ENCODE data around the gene LMTK3.
"Not testable (repeated sequence)": the region's sequence is repeated elsewhere in the genome, so short reads cannot be mapped to it uniquely, and the experiment has no call there.

Gene LMTK3

DNA sequence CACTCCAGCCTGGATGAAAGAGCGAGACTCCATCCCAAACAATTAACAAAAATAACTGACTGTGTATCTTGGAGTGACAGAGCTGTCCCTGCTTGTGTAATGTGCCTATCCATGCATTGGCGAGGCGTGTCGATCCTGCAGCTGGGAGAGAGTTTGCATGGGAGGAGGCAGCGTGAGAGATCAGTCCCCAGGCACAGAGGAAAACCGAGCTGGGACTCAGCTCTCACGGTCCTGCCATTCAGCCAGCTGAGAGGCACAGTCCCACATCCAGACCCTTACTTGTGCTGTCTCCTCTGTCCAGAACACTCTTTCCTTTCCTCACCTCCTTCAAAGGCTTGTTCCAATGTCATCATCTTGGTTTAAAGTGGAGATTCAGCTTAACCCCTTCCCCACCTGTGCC is 28.5 kb upstream of the LMTK3 start:
- no peak for DNase-seq

DNA sequence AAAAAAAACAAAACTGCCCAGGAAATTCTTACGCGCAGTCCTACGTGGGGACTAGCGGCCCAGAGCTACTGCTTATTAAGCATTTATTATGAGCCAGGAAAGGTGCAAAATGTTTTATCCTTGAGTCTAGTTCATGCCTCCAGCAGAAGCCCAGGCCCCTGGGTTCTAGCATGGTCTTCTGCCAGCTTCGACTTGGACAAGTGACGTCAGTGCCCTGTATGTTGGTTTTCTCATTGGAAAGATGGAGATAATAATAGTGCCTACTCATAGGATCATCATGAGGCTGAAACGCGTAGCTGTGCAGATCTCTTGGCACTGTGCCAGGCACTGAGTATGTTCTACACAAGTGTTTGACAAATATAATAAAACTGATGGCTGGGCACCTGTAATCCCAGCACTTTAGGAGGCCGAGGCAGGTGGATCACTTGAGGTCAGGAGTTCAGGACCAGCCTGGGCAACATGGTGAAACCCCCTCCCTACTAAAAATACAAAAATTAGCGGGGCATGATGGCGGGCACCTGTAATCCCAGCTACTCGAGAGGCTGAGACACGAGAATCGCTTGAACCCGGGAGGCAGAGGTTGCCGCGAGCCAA is 28.0 kb upstream of the LMTK3 start:
- DNase-seq = no peak

DNA sequence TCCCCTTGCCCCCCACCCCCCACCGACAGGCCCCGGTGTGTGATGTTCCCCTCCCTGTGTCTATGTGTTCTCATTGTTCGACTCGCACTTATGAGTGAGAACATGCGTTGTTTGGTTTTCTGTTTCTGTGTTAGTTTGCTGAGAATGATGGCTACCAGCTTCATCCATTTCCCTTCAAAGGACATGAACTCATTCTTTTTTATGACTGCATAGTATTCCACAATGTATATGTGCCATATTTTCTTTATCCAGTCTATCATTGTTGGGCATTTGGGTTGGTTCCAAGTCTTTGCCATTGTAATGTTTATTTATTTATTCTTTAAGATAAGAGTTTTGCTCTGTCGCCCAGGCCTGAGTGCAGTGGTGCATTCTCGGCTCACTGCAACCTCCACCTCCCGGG is 26.4 kb upstream of the LMTK3 start:
- not testable (repeated sequence) for DNase-seq

DNA sequence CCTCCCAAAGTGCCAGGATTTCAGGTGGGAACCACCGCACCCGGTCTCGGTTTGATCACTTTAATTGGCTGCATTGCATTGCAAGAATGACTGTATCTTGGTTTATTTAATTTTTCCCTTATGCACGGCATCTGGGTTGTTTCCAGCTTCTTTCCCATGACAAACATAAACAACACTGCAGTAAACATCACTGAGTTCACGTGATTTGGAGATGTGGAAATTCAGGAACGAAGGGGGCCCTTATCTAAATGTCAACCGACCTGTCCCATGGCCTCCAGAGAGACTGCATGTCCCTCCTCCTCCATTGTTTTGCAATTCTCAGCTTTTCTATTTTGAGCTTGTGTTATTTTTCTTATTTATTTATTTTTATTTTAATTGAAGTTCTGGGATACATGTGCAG is 25.9 kb upstream of the LMTK3 start:
- no peak for DNase-seq

DNA sequence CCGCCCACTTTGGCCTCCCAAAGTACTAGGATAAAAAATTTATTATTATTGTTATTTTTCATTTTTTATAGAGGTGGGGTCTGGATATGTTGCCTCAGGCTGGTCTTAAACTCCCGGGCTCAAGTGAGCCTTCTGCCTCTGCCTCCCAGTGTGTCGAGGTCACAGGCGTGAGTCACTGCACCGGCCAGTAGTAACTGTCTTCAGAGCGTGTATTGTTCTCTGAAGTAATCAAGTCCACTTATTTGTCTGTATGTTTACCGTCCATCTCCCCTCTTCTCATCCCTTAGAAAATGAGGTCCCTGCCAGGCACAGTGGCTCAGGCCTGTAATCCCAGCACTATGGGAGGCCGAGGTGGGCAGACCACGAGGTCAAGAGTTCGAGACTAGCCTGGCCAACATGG is 22.1 kb upstream of the LMTK3 start:
- DNase-seq = no peak

DNA sequence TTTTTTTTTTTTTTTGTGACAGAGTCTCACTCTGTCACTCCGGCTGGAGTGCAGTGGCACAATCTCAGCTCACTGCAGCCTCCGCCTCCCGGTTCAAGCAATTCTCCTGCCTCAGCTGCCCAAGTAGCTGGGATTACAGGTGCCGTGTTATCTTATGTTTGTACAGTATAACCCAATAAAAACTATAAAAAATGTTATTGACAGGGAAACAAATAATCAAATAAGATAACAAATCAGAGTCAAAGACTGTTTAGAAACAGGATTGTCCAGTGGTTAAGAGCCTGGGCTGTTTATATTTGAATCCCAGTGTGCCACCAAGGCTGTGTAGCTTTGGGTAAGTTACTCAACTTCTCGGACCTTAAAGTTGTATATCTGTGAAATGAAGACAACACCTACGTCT is 19.1 kb upstream of the LMTK3 start:
- DNase-seq = no peak

DNA sequence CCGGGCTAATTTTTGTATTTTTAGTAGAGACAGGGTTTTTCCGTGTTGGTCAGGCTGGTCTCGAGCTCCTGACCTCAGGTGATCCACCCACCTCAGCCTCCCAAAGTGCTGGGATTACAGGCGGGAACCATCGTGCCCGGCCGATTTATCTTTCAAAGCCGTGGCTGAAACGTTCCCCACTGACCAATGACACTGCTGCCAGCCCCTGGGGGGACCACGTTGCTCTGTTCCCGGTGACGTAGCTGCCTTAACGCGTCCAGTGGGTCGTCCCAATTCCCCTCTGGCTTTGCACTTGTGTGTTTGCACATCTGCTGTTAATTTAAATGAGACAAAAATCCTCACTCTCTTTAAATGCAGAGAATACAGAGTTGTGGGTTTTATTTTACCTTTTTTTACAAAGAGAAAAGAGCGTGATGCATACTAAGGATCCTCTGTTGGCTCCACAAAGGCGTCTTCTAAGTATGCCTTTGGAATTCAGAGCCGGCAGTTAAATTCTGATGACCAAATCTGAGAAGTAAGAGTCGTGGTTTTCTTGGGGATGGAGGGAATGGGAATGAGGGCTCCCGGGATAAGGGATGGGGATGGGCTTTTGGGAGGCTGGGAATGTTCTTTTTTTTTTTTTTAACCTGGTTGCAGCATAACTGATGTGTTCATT is 18.6 kb upstream of the LMTK3 start:
- DNase-seq = no peak

DNA sequence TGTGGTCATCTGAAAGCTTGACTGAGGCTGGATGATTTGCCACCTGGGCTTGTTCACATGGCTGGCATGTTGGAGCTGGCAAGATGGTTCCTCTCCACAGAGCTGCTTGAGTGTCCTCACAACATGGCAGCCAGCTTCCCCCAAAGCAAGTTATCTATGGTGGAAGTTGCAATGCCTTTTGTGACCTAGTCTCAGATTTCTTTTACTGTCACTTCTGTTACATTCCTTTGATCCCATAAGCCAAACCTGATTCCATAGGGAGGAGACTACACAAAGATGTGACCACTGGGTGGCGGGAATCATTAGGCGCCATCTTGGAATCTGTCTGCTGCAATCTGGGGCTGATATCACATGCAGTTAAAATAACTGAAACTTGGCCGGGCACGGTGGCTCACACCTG is 17.5 kb upstream of the LMTK3 start:
- no peak for DNase-seq

DNA sequence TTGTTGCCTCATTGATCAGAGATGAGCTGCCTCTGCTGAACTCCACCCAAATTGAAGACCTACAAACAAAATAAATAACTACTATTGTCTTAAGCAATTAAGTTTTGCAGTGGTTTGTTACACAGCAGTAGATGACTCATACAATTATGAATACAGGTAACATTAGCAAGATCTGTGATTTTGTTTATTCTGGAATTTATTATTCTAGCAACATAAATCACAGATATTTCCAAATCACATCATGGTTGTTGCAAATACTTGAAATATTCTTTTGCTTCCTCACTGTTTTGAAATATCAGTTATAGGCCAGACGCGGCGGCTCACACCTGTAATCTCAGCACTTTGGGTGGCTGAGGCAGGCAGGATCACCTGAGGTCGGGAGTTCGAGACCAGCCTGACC is 13.1 kb upstream of the LMTK3 start:
- DNase-seq = no peak

DNA sequence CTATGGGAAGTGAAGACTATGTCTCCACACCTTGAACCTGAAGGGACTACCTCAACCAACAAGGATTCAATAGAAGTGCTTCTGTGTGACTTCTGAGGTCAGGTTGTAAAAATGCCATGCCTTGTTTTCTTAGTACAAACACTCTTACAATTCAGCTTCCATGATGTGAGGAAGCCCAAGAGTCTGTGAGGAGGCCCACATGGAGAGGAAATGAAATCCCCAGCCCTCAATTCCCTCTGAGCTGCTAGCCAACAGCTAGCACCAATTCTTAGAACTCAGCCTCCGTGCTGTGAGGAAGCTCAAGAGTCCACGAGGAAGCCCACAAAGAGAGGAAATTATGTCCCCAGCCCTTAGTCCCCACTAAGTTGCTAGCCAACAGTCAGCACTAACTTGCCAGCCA is 12.6 kb upstream of the LMTK3 start:
- DNase-seq = no peak

DNA sequence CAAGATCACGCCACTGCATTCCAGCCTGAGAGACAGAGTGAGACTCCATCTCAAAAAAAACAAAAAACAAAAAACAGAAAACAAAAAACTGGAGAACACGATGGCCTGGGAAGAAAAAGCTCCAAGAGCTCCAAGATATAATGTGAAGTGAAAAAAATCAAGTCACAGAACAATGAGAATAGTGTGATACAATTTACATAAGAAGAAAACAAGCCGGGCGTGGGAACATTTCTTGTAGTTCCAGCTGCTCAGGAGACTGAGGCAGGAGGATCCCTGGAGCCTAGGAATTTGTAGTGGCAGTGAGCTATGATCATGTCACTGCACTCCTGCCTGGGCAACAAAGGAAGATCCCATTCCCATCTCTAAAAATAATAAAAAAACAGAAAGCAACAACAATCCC is 8.5 kb upstream of the LMTK3 start:
- no peak for DNase-seq

DNA sequence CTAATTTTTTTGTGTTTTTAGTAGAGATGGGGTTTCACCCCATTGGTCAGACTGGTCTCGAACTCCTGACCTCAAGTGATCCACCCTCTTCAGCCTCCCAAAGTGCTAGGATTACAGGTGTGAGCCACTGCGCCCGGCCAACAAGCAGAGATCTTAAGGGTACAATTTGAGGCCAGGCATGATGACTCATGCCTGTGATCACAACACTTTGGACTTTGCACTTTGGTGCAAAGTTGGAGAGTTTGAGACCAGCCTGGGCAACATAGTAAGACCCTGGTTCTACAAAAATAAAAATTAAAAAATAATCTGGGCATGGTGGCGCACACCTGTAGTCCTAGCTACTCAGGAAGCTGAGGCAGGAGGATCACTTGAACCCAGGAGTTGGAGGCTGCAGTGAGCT is 7.8 kb upstream of the LMTK3 start:
- DNase-seq = not testable (repeated sequence)

DNA sequence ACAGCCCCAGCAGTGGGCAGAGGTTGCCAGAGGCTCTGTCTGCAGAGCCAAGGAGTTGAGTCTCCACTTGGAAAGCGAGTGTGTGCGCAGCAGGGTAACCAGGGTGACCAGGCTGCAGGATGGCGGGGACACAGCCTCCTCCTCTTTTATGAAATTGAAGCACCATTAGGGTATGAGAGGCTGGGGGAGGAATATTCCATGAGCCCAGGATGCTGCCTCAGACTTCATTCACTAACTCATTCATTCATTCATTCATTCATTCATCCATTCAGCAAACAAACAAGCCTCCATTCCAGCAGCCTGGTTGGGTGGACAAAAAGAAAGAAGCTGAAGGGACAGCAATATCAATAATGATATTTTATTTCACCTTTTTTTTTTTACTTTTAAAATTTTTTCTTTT is 6.6 kb upstream of the LMTK3 start:
- DNase-seq = no peak

DNA sequence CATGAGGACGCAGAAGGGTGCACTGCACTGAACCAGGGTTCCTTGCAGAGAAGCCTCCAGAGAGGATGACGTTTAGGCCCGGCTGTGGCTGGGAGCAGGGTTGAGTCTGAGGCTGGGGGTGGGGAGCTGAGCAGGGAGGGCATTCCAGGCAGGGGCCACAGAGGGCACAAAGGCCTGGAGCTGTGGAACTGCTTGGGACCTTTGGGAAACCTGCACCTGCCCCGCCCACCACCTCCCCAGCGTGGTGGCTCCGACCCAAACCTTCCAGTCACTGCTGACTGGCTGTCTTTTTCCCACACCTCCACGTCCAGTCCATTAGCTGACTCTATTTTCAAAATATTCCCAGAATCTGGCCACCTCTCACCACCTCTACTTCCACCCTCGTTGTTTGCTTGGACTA is 4.9 kb upstream of the LMTK3 start:
- no peak for DNase-seq

DNA sequence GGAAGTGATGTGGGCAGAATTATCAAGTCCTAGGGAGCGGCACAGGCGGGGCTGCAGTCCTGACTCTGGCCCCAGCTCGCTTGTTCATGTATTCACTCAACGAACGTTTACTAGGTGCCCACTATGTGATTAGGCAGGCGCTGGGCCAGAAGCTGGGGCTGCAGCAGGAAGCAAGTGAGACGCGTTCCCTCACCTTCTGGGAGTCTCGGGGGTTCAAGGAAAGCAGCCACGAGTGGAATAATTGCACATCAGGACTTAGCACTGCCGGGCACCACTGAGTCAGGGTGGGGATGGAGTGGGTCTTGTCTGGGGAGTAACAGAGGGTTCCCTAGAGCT is 2.5 kb upstream of the LMTK3 start:
- DNase-seq = no peak

DNA sequence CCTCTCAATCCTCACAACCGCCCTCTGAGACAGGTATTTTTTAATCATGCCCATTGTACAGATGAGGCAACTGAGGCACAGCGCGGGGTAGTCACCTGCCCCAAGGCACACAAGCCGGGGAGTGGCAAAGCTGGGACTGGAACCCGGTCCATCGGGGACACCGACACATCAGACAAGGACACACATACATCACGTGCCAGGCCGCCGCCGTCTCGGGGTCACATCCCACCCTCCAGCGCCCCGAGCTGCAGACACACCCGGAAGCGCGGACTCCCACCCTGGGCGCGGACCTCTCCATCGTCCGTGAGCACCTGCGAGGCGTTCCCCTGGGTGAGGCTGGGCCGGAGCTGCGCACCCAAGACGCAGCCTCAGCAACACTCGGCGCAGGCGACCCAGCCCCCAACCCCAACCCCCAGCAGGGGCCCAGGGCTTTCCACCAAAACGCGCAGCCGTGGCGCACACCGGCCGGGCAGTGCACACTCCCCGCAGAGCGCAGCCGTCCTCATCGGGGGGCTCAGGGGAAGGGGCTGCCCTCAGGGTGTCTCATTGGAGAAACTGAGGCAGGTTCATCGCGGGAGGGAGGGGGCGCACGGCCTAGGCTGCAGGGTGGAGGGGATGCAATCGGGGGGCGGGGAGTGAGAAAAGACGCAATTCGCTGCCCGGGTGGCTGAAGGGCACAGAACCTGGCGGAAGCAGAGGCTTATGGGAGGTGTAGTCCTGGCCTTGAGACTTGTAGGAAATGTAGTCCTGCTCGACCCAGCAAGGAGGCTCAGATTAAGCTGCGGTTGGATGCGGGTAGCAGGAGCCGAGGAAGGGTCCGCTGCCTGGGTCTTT is 1.9 kb upstream of the LMTK3 start:
- peak; percentile 61 for DNase-seq

DNA sequence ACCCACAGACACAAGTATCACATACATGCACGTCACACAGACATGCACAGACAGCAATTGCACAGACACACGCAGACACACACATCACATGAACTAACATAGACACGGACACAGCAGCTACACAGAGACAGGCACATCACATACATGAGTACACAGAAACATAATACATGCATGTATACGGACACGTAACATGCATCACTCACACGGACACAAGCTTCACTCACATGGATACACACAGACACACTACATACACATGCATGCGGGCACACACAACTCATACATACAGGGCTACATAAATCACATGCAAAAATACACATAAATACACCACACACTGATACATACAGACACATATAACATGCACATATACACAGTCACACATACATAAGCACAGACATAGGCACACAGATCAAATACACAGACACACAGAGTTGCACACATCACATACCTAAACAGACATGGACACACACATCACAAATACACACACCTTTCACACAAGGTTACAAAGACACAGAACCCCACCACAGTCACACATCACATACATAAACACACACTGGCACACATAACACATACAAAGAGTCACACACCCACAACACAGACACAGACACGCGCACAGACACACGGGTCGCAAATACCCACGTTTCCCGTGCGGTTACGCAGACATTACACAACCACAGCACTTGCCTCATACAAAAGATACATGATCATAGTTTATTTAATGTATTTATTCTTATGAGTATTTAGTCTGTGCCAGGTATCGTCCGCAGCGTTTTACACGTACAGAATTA is 1.1 kb upstream of the LMTK3 start:
- DNase-seq = no peak

DNA sequence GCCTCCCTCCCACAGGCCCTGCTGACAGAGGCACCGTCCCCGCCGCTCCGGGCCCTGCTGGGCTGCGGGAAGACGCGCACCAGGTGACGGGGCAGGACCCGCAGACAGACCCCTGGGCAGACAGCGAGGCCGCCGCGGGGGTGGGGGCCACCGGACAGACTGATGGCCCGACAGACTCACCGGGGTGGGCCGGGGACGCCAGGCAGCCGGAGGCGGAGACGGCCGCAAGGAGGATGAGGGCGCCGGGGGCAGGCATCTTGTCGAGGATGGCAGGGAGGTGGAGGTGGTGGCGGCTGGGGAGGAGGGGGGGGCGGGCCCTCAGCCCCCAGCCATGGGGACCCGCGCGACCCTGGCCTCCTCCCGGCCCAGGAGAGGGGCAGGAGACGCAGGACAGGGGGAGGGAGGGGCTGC is 309 bp downstream of the LMTK3 start:
- no peak for DNase-seq

DNA sequence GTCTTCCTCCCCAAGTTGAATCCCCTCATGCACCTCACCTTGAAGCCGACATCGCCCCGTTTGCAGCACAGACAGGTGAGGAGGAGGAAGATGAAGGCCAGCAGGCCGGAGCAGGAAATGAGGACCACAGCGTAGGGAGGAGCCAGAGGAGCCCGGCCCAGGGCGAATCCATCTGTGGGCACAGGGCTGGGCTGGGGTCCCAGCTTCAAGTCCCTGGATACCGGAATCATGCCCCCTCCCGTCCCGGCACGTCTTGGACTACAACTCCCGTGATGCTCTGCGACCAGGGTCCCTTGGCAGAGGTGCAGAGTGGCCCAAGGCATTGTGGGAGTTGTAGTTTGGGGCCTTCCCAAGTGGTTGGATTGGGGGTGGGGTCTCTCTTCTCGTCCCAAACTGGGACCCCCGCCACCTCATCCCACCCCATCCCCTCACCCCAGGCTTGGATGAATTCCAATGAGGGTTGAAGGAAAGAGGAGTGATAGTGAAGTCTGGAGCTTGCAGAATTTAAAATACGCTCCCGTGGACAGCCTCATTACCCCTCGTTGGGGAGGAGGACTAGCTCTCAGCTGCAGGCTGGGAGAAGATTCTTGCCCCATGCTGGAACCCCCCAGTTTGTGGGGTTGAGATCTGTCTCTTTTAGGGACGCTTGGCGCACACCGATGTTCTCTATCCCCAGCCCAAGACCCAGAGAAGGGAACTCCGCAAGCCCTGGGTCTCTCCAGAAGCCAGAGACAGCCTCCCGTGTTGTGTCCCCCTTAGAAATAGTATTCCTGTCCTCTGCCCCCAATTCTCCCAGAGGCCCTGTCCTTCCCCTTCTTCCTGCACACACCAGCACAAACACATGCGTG is 990 bp downstream of the LMTK3 start:
- DNase-seq = peak; percentile 44

DNA sequence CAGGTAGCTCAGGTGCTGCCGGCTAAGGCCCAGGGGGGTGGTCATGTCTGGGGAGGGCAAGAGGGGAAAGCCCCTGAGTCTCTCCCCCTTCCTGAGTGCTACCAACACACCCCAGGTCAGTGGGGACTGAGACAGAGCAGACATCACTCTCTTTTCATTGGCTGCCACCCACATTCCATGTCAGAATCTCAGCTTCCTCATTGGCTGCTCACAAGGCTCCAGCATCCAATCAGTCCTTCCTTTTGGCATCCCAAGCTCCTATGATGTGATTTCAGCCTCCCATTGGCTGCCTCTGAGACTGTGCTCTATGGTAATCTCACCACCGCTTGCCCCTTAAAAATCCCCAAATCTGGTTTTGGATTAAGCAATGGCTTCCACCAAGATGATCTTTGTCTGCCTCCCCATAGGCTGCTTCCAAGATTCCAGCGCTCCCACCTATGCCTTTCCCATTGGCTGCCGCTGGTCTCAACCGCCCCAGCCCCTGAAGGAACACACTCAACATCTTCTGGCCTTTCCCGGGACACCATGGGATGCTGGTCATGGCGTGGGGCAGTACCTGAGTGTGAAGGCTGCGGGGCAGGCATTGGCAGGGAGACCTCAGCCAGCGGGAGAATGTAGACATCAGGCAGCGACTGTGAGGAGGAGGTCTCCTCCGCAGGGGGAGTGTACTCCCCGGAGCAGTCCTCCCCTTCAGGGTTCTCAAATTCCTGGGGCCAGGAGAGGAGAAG is 2.0 kb downstream of the LMTK3 start:
- DNase-seq = no peak

DNA sequence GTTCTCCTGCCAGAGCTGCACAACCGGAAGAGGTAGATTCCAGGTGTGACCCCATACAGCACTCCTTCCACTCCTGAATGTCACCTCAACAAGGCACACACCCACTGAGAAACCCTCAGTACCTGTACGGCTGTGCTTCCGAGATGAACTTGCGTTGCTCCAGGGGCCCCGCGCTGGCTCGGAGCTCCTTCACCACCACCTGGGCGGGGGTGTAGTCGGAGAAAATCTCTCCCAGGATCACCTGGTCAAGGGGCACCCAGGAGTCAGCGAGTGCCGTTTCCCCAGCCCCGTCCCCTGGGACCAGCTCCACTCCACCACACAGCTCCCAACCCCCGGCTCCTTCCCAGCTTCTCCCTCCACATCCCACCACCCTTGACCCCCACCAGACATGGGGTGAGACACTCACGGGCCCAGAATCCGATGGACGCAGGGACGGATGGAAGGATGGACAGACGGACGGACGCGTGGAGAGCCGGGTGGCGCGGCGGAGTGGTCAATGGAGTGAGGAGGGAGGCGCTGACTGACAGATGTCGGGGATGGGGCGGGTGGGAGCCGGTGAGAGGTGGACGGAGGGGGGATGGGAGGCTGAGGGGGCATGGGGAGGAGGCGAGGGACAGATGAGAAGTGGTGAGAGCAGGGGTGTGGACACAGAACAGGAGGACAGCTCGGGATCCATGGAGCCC is 2.8 kb downstream of the LMTK3 start:
- no peak for DNase-seq
